HG03108 (cell line): ENCODE measurements around the gene SUMO4.

Experiments used
- ATAC-seq: cut with Tn5 transposase; IDR thresholded peaks from one replicate; pipeline ENCODE4 v1.9.1; 2021; ENCODE audit warnings: moderate library complexity; ENCODE audit not compliant: unreplicated experiment

SUMO4 gene

GRCh38 chr6:149400050-149400449, at the start of gene SUMO4:
Gene SUMO4 (plus strand): TSS chr6:149400262. CDS start chr6:149400392, 130 bp downstream.
- ATAC-seq, result no peak

- ATAC-seq, result no peak
These were observed 46.1 kb upstream of the SUMO4 start for GRCh38 chr6:149354009-149354408.

DNA sequence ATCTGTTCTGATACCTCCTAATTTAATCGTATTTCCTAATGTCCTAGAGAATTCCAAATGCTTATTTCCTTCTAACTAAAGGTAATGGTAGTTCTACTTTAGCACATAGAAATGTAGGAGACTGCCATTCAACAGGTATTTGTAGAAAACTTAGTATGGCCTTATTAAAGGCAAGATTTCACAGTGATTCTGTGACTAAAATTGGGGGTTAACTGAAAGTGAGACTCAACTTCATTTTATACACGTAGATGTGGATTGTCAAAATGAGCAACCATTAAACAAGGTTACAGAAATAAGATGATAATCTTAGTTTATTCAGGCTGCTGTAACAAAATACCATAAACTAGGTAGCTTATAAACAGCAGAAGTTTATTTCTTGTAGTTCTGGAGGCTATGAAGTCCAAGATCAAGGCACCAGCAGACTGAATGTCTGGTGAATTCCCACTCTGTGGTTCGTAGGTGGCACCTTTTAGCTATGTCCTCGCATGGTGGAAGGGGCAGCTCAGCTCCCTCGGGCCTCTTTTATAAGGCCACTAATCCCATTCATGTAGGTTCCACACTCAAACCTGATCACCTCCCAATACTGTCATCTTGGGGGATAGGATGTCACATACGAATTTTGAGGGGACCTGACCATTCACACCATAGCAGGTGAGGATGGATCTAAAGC, 43.8 kb upstream of the SUMO4 start:
- no peak for ATAC-seq

DNA sequence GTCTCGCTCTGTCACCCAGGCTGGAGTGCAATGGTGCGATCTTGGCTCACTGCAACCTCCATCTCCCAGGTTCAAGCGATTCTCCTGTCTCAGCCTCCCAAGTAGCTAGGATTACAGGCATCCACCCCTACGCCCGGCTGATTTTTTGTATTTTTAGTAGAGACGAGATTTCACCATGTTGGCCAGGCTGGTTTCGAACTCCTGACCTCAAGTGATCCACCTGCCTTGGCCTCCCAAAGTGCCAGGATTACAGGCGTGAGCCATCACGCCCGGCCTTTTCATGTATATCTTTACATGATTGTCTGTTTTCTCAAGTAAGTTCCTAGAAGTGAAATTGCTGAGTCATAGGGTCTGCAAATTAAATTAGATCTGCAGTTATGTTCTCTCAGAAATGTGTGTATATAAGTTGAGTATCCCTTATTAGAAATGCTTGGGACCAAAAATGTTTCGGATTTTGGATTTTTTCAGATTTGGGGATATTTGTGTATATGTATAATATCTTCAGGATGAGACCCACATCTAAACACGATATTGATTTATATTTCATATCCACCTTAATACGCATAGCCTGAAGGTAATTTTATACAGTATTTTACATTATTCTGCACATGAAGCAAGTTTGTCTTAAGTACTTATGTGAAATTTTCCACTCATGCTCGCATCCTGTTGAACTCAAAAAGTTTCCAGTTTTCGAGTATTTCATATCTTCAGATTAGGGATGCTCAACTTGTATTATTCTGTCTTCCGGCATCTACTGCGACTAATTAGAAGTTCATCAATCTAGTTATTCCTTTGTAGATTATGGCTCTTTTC, 42.1 kb upstream of the SUMO4 start:
- ATAC-seq, result no peak

GRCh38 chr6:149359440-149359839, 40.6 kb upstream of the SUMO4 start:
- no peak for ATAC-seq

DNA sequence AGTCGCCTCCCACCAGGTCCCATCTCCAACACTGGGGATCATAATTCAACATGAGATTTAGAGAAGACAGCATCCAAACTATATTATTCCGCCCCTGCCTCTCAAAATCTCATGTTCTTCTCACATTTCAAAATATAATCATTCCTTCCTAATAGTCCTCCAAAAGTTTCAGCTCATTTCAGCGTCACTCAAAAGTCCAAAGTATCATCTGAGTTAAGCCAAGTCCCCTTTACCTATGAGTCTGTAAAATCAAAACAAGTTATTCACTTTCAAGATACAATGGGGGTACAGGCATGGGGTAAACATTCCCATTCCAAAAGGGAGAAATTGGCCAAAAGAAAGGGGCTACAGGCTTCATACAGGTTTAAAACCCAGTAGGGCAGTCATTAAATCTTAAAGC, 39.5 kb upstream of the SUMO4 start:
- no peak for ATAC-seq

- no peak for ATAC-seq
These were observed 37.8 kb upstream of the SUMO4 start for GRCh38 chr6:149362289-149362688.

DNA sequence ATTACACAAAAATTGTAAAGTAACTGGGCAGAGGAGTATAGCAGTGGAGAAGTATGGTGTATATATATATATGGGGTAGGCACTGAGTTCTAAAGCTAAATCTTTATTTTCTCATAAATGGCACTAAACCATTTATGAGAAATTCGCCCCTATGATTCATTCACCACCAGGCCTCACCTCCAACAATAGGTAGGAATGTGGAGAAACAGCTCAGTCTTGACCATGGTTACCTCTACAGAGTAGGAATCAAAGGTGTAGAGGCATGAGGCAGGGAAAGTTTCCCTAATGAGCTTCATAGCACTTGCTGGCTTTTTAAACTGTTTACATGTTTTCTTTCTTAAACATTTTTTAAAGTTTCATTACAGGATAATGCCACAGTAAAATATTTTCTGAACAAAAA, 36.9 kb upstream of the SUMO4 start:
- ATAC-seq, result no peak

GRCh38 chr6:149364557-149364956, 35.5 kb upstream of the SUMO4 start:
- ATAC-seq, result no peak

- ATAC-seq, result no peak
These were observed 34.9 kb upstream of the SUMO4 start for GRCh38 chr6:149365197-149365596.

DNA sequence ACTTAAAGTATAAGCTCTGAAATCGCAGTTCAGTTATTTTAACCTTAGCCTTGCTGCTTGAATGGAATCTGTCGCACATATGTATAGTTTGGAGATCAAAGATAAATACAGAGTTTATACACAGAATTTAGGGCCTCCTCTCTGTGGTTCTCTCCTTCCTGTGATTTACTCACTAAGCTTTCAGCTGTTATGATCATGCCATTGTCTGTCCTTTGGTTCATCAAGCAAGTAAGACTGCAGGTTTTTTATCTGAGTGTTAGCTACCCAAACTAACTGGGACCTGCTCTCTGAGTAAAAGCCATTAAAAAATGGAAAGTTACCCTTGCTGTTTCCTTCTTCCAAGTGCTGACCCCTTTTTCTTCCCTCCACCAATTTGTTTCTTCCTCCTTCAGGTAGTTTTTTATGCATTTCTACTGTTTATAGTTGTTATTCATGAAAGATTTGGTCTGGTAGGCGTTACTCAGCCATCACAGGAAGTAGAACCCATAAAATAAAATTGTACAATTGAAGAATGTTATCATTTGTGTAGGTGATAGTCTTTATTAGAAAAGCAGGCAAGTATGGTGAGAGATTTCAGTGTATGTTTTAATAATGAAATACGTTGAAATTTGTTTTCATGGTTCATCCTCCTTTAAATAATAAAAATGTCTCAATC, 33.7 kb upstream of the SUMO4 start:
- ATAC-seq, result no peak

DNA sequence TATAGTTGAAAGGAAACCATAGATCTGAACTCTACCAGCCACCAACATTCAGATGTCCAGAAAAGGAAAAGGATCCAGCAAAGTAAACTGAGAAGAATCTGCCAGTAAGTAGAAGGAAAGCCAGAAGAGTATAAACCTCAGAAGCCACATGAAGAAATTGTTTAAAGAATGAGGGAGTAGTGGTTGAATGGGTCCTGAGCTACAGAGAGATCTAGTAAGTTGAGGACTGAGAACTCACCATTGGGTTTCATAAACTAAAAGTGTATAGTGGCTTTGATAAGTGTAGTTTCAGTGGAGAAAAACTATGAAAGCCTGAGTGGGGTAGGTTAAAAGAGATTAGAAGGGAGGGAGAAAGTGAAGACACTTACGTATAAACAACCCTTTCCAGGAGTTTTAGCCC, 32.0 kb upstream of the SUMO4 start:
- ATAC-seq, result no peak

GRCh38 chr6:149371154-149371553, 28.9 kb upstream of the SUMO4 start:
- ATAC-seq, result no peak

DNA sequence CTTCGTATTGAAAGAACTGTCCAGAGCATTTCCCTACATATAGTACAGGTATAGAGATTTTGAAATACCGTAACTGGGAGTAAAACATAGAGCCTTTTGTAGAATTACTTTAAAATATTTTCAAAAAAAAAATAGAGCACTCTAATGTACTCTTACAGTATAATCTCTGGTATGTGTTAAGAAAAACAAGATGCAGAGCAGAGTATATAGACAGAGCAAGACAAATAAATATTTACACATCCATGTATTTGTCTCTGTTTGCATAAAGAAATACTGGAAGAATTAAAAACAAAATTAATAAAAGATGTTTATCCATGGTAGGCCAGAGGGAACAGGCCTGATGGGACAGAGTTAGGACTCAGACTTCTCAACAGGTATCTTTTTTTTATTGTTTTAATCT, 28.0 kb upstream of the SUMO4 start:
- no peak for ATAC-seq

- no peak for ATAC-seq
These were observed 26.6 kb upstream of the SUMO4 start for GRCh38 chr6:149373511-149373910.

- ATAC-seq, result no peak
These were observed 20.1 kb upstream of the SUMO4 start for GRCh38 chr6:149379977-149380376.

DNA sequence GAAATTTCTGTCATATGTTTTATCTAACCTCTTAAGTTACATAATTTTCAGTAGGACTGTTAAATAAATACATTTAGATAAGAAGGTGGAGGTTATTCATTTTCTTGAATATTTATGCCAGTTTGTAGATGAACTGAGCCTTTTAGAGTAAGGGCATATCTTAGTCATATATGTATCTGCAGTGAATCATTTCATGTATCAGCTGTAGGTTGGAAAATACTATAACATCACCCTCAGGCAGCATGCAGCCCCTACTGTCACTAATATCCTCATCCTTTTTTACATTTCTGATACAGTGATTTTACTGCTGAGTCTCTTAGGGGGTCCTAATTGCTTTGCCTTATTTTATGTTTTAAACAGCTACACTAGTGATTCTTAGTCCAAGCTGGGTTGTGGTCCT, 19.5 kb upstream of the SUMO4 start:
- no peak for ATAC-seq

GRCh38 chr6:149383371-149383770, 16.7 kb upstream of the SUMO4 start:
- ATAC-seq, result no peak

- no peak for ATAC-seq
These were observed 15.6 kb upstream of the SUMO4 start for GRCh38 chr6:149384464-149384863.

DNA sequence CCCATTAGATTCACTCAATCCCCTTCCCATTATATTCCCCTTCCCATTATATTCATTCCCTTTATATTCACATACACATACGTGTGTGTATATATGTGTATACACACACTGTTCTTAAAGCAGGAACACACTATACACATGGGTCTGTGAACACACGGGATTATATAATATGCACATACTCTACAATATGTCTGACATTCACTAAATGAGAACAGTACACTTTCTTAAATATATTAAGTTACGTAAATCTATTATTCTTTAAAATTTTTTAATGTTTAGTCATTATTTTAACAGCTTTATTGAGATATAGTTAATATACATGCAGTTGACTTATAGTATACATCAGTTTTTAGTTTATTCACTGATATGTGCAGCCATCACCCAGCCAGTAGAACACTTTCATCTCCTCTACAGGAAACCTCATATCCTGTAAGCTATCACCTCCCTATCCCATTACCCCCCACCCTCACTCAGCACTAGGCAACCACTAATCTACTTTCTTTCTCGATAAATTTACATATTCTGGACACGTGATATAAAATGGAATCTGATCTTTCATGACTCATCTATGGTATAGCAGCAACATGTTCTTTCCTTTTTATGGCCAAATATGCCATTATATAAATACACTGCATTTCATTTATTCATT, 13.9 kb upstream of the SUMO4 start:
- no peak for ATAC-seq

DNA sequence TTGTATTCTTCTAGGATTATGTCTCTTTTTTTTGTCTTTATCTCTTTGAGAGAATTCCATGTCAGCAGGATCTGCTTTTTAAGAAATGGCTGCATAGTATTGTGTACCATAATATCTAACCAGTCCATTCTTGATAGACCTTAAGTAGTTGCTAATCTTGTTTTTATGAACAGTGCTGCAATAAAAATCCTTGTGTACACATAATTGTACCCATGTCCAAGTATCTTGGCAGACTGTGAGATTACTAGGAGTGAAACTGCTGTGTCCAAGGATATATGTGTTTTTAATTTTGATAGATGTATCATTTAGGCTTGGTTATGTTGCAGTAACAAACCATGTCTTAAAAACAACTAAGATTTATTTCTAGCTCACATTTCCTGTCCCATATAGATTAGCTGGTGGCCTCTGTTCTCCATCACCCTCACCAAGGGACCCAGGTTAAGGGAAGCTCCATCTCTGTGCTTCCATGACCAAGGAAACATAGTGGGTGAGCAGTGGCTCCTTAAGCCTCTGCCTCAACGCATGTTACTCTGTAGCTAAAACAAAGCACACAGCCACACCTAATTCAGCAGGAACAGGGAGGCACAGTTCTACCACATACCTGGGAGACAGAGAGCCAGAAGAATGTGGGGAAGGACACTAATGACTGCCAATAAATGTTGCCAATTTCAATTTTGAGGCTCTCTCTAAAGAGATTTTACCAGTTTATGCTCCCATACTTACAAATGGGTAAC, 12.1 kb upstream of the SUMO4 start:
- ATAC-seq, result no peak
